Measurements from ENCODE around the gene TMEM120A.

Gene TMEM120A

DNA sequence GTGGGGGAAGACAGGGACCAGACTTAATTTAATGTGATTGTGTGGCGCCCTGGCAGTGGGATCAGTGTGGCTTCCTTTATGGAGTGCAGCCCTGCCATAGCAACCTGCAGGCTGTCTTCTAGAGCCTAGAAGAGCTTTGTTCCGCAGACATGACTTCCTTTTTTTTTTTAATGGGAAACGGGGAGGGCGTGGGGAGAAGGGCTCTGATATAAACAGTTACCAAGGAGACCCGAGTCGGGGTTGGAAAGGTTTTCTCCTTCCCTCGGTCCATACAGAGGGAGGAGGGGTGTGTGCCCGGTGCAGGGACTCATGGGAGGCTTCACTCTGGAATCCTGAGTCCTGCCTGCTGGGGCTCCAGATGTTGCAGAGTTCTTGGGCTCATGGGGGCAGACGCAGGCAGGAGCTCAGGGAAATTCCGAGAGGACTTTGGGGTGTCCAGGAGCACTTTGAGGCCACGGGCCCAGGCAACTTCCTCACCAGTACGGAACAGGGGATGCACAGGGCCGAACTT, 26.9 kb downstream of the TMEM120A start:
- Histone ChIP-seq H3F3A (ENCODE audit: control insufficient read depth, insufficient read depth) (no peaks in the 10 kb centered on the region), H3K9me3 (ENCODE audit: control insufficient read depth, insufficient read depth, low read length) (no peaks in the 10 kb centered on the region), H3K36me3 (ENCODE audit: control insufficient read depth, low read length) (no peaks in the 10 kb centered on the region; the same call in 1 of the 2 replicates), H4K20me1 (ENCODE audit: control insufficient read depth, insufficient read depth, low read depth, low read length) (0 out of 2 replicates have a peak, but pooled peaks cover 3% of the 10 kb centered on the region), H3K79me2 (ENCODE audit: control insufficient read depth, low read length) (no peaks in the 10 kb centered on the region), H3K4me2 (ENCODE audit: low read length) (no peak overlapping the region), H3K4me1 (ENCODE audit: control insufficient read depth, low read length) (no peaks in the 10 kb centered on the region), H3K27me3 (ENCODE audit: control insufficient read depth, low read length) (no peaks in the 10 kb centered on the region), H3K4me3 (ENCODE audit: low read length) (no peak overlapping the region), H3K9me2 (replicated peaks; ENCODE audit: control insufficient read depth, low read length) (no peaks in the 10 kb centered on the region), H3K27ac (ENCODE audit: low read depth, low read length) (no peak overlapping the region)
- TF ChIP-seq, protein P1, sequence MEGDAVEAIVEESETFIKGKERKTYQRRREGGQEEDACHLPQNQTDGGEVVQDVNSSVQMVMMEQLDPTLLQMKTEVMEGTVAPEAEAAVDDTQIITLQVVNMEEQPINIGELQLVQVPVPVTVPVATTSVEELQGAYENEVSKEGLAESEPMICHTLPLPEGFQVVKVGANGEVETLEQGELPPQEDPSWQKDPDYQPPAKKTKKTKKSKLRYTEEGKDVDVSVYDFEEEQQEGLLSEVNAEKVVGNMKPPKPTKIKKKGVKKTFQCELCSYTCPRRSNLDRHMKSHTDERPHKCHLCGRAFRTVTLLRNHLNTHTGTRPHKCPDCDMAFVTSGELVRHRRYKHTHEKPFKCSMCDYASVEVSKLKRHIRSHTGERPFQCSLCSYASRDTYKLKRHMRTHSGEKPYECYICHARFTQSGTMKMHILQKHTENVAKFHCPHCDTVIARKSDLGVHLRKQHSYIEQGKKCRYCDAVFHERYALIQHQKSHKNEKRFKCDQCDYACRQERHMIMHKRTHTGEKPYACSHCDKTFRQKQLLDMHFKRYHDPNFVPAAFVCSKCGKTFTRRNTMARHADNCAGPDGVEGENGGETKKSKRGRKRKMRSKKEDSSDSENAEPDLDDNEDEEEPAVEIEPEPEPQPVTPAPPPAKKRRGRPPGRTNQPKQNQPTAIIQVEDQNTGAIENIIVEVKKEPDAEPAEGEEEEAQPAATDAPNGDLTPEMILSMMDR (IDR thresholded peaks at IDR 0.05; ENCODE audit: low read depth, low read length, poor library complexity, severe bottlenecking) = no peak
- no peak for TF ChIP-seq EZH2phosphoT487 (IDR thresholded peaks at IDR 0.05; ENCODE audit: borderline replicate concordance, low read length)

DNA sequence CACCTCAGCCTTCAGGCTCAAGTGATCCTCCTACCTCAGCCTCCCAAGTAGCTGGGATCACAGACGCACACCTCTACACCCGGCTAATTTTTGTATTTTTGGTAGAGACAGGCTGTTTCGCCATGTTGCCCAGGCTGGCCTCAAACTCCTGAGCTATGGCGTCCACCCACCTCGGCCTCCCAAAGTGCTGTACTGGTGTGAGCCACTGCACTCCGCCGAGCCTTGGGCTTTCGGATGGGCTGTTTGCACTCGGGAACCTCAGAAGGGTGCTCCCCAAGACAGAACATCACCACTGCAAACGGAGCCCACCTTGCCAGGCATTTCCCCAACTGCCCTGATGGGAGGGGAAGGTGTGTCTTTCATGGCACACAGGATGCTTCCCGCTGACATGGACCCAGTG, 27.3 kb downstream of the TMEM120A start:
- Histone ChIP-seq H3K27me3 (ENCODE audit: control insufficient read depth, low read length) (no peaks in the 10 kb centered on the region), H3K4me2 (ENCODE audit: low read length) (no peak overlapping the region), H3K36me3 (ENCODE audit: control insufficient read depth, low read length) (no peaks in the 10 kb centered on the region), H4K20me1 (ENCODE audit: control insufficient read depth, insufficient read depth, low read depth, low read length) (0 out of 2 replicates have a peak, but pooled peaks cover 3% of the 10 kb centered on the region), H3F3A (ENCODE audit: control insufficient read depth, insufficient read depth) (no peaks in the 10 kb centered on the region), H3K79me2 (ENCODE audit: control insufficient read depth, low read length) (no peaks in the 10 kb centered on the region), H3K4me3 (ENCODE audit: low read length) (no peak overlapping the region), H3K4me1 (ENCODE audit: control insufficient read depth, low read length) (no peaks in the 10 kb centered on the region), H3K27ac (ENCODE audit: low read depth, low read length) (no peak overlapping the region), H3K9me2 (replicated peaks; ENCODE audit: control insufficient read depth, low read length) (no peaks in the 10 kb centered on the region), H3K9me3 (ENCODE audit: control insufficient read depth, insufficient read depth, low read length) (no peaks in the 10 kb centered on the region)
- TF ChIP-seq, protein P1 (IDR thresholded peaks at IDR 0.05; ENCODE audit: low read depth, low read length, poor library complexity, severe bottlenecking) = no peak
- TF ChIP-seq EZH2phosphoT487 (IDR thresholded peaks at IDR 0.05; ENCODE audit: borderline replicate concordance, low read length) = no peak

DNA sequence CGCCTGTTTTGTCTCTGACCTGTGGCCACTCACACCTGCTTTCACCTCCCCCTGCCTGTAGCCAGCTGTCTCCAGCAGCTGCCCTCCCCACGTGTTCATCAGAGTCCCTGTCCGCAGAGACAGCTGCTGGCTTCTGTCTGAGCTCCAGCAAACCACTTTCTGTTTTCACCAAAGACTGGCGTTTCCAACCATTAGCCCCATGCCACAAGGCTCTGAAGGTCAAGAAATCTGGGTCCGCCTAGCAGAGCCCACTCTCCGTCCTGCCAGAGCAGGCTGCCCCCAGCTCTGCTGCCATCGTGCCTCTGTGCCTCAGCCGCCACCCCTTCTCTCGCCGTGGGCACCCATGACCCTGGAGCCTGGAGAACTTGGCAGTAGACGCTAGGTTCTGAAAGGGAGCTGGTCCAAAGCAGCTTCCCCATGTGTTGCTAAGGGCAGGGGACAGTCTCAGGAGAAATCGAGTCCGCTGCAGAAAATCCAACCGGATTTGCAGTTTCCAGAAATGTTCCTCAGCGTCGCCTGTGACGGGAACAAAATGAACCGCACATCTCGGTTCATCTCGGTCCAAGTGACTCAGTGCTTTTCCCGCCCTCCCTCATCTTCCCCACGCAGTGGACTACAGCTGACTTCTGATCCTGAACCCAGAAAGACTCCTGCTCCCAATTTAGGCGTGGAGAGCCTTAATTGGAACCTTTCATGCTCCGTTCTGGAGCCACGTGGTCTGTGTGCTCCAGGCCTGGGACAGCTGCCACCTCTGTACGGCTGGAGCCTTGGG, 28.0 kb downstream of the TMEM120A start:
- no peaks in the 10 kb centered on the region for H3K27me3 ChIP-seq (ENCODE audit: control insufficient read depth, low read length)
- no peaks in the 10 kb centered on the region for H3K4me1 ChIP-seq (ENCODE audit: control insufficient read depth, low read length)
- 0 out of 2 replicates have a peak, but pooled peaks cover 3% of the 10 kb centered on the region for H4K20me1 ChIP-seq (ENCODE audit: control insufficient read depth, insufficient read depth, low read depth, low read length)
- no peaks in the 10 kb centered on the region for H3K36me3 ChIP-seq (ENCODE audit: control insufficient read depth, low read length)
- no peak overlapping the region for H3K4me2 ChIP-seq (ENCODE audit: low read length)
- H3K79me2 ChIP-seq (ENCODE audit: control insufficient read depth, low read length) = no peaks in the 10 kb centered on the region
- H3F3A ChIP-seq (ENCODE audit: control insufficient read depth, insufficient read depth) = no peaks in the 10 kb centered on the region
- H3K4me3 ChIP-seq (ENCODE audit: low read length) = no peak overlapping the region
- H3K9me2 ChIP-seq (replicated peaks; ENCODE audit: control insufficient read depth, low read length) = no peaks in the 10 kb centered on the region
- TF ChIP-seq EZH2phosphoT487 (IDR thresholded peaks at IDR 0.05; ENCODE audit: borderline replicate concordance, low read length) = no peak
- TF ChIP-seq, protein P1 (IDR thresholded peaks at IDR 0.05; ENCODE audit: low read depth, low read length, poor library complexity, severe bottlenecking) = no peak
- H3K9me3 ChIP-seq (ENCODE audit: control insufficient read depth, insufficient read depth, low read length) = no peaks in the 10 kb centered on the region
- no peak overlapping the region for H3K27ac ChIP-seq (ENCODE audit: low read depth, low read length)
